A673 (cell line): ENCODE results near the gene VAV3. TPM values are rescaled to one million over a fixed set of nuclear protein-coding genes. Genes with fewer than 3 reads are reported as not detected.

Experiments used
- BruUV-seq: library from RNA; stranded (reverse); fragments of 400-500 nt; replicated peaks from 2 replicates; lab custom pipeline; 2021; lab: Mats Ljungman, UMichigan
- CTCF ChIA-PET: fragments of 300-600 bp; sonication (Branson Sonifier 250); formaldehyde crosslinking; loops from one replicate; lab custom pipeline; 2022; ENCODE audit warnings: antibody characterized with exemption; lab: Charles Lee
- POLR2A ChIA-PET: fragments of 300-600 bp; sonication (Branson Sonifier 250); formaldehyde crosslinking; loops from one replicate; lab custom pipeline; 2022; ENCODE audit warnings: antibody characterized with exemption; ENCODE audit not compliant: low non-redundant PET; lab: Charles Lee
- DNase-seq: peaks from one replicate; pipeline ENCODE4 v3.0.0-alpha.2; 2015; ENCODE audit warnings: low spot score
- H3K27ac ChIP-seq: fragments of 200-600 bp; sonication (generic); 2 replicates; pipeline ENCODE4 v1.5.1; 2016; ENCODE audit warnings: mixed run types, low read depth, mild to moderate bottlenecking, mixed read lengths, antibody characterized with exemption, low read length; ENCODE audit not compliant: poor library complexity, severe bottlenecking
- H3K27me3 ChIP-seq: fragments of 200-600 bp; sonication (generic); replicated peaks from 2 replicates; pipeline ENCODE4 v1.6.1; 2017; ENCODE audit warnings: mixed run types, low read depth, mild to moderate bottlenecking, mixed read lengths, antibody characterized with exemption, low read length; ENCODE audit not compliant: insufficient read depth, poor library complexity
- H3K36me3 ChIP-seq: fragments of 200-600 bp; sonication (generic); 2 replicates; pipeline ENCODE4 v1.6.1; 2016; ENCODE audit warnings: mixed run types, mild to moderate bottlenecking, mixed read lengths, antibody characterized with exemption, low read length; ENCODE audit not compliant: insufficient read depth, poor library complexity, severe bottlenecking
- H3K4me1 ChIP-seq: fragments of 200-600 bp; sonication (generic); 2 replicates; pipeline ENCODE4 v1.6.1; 2017; ENCODE audit warnings: mixed run types, mild to moderate bottlenecking, mixed read lengths, antibody characterized with exemption, low read length; ENCODE audit not compliant: insufficient read depth, poor library complexity, severe bottlenecking
- H3K4me3 ChIP-seq: fragments of 200-600 bp; sonication (generic); 2 replicates; pipeline ENCODE4 v1.5.1; 2016; ENCODE audit warnings: low read depth, mixed run types, mild to moderate bottlenecking, mixed read lengths, low read length; ENCODE audit not compliant: poor library complexity, severe bottlenecking
- H3K9me3 ChIP-seq: fragments of 200-600 bp; sonication (generic); 2 replicates; pipeline ENCODE4 v1.6.1; 2016; ENCODE audit warnings: mixed run types, low read depth, mild to moderate bottlenecking, mixed read lengths, antibody characterized with exemption, low read length; ENCODE audit not compliant: poor library complexity, severe bottlenecking
- CTCF ChIP-seq: fragments of 300-800, 200-600 bp; sonication (generic); conservative IDR thresholded peaks from 2 replicates; pipeline ENCODE4 v1.5.1; 2017; ENCODE audit warnings: low read depth, mild to moderate bottlenecking, antibody characterized with exemption, low read length, moderate library complexity, mixed read lengths
- EZH2 ChIP-seq: fragments of 200-600 bp; sonication (generic); IDR thresholded peaks from 2 replicates; pipeline ENCODE4 v1.6.1; 2017; ENCODE audit warnings: borderline replicate concordance, low read depth, mild to moderate bottlenecking, mixed read lengths, antibody characterized with exemption, low read length; ENCODE audit not compliant: poor library complexity, severe bottlenecking
- intact Hi-C: fragments of 100-400 bp; cut with micrococcal nuclease; formaldehyde crosslinking; loops from one replicate; pipeline ENCODE4 v1.10.0; 2022; ENCODE audit not compliant: unreplicated experiment
- total RNA-seq: library from RNA; stranded (reverse); gene quantifications from 2 replicates; pipeline ENCODE4 v1.2.3, GENCODE V29; 2021

The VAV3 gene
- total RNA-seq, 1 experiment from 2014 or later = 0.30 TPM

- Histone ChIP-seq H3K9me3 (no peaks in the 10 kb centered on the region), H3K27me3 (no peaks in the 10 kb centered on the region), H3K27ac (no peak overlapping the region), H3K4me3 (no peak overlapping the region), H3K4me1 (no peaks in the 10 kb centered on the region), H3K36me3 (no peaks in the 10 kb centered on the region)
- TF ChIP-seq CTCF = no peak
- TF ChIP-seq EZH2 = no peak
- DNase-seq = no peak
- ChIA-PET POLR2A (no interaction called here), CTCF (no interaction called here)
- no TSS peak for BruUV-seq
- intact Hi-C loops = no loop called here
Observed at GRCh38 chr1:107771377-107771776, 193.6 kb downstream of the VAV3 start.

- no peak overlapping the region for H3K4me3 ChIP-seq
- intact Hi-C loops = no loop called here
- no peak overlapping the region for H3K27ac ChIP-seq
- H3K27me3 ChIP-seq = no peaks in the 10 kb centered on the region
- BruUV-seq = no TSS peak
- no peak for DNase-seq
- TF ChIP-seq CTCF = no peak
- no peak for TF ChIP-seq EZH2
- H3K4me1 ChIP-seq = no peaks in the 10 kb centered on the region
- no peaks in the 10 kb centered on the region for H3K36me3 ChIP-seq
- no peaks in the 10 kb centered on the region for H3K9me3 ChIP-seq
- ChIA-PET POLR2A (no interaction called here), CTCF (no interaction called here)
Observed at GRCh38 chr1:107767156-107767582, 197.8 kb downstream of the VAV3 start.

GRCh38 chr1:107766533-107766932 lies 198.4 kb downstream of the VAV3 start:
- intact Hi-C loops = no loop called here
- Histone ChIP-seq H3K4me1 (no peaks in the 10 kb centered on the region), H3K27ac (no peak overlapping the region), H3K9me3 (no peaks in the 10 kb centered on the region), H3K36me3 (no peaks in the 10 kb centered on the region), H3K27me3 (no peaks in the 10 kb centered on the region), H3K4me3 (no peak overlapping the region)
- no peak for TF ChIP-seq CTCF
- no peak for TF ChIP-seq EZH2
- ChIA-PET CTCF (no interaction called here), POLR2A (no interaction called here)
- no TSS peak for BruUV-seq
- no peak for DNase-seq
